ENCODE measurements around the gene SCN9A. TPM values are rescaled to one million over a fixed set of nuclear protein-coding genes. Genes with fewer than 3 reads are reported as not detected.

SCN9A gene
- total and polyA plus RNA-seq, 2 of the 4 experiments (the other 2 are of a cell fraction): 40.1 to 135 TPM

DNA sequence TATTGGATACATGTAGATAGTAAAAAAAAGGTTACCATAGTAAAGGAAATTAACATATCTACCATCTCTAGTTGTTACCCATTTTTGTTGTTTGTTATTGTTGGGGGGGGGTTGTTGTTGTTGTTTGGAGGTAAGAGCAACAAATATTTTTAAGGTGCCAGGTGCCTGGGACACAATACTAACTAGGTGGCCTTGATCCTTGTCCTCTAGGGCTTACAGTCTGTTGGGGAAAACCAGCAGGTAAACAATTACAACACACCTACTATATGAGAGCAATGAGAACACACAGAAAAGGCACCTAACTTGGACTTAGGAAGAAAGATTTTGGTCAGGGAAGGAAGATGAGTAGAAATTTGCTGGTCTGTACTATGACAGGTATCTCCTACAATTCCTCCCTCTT is 46.3 kb downstream of the SCN9A start:
- Histone ChIP-seq H3K4me3 (ENCODE audit: insufficient read depth, low read depth, low read length) (no peak overlapping the region), H3K14ac (replicated peaks; ENCODE audit: low read depth, low read length) (no peak overlapping the region), H3K27ac (ENCODE audit: insufficient read depth, low read length) (no peak overlapping the region), H3K56ac (ENCODE audit: extremely low read depth, insufficient read depth, low read length) (no peak overlapping the region), H2BK15ac (ENCODE audit: low read depth, low read length) (no peak overlapping the region), H3K23ac (ENCODE audit: low read depth, low read length) (no peak overlapping the region), H4K5ac (ENCODE audit: low read depth, low read length) (peak overlapping the region; percentile 66; the same call in 1 of the 2 replicates), H3K4me1 (ENCODE audit: control insufficient read depth, insufficient read depth, low read length) (peaks cover 3% of the 10 kb centered on the region; the same call in 1 of the 2 replicates), H3K9ac (ENCODE audit: low read depth, low read length) (no peak overlapping the region), H4K91ac (ENCODE audit: insufficient read depth, low read depth, low read length) (no peak overlapping the region), H2BK120ac (ENCODE audit: low read depth, low read length) (no peak overlapping the region), H2AK9ac (replicated peaks; ENCODE audit: low read depth, low read length, poor library complexity) (no peak overlapping the region), H4K20me1 (ENCODE audit: insufficient read depth, low read length) (no peaks in the 10 kb centered on the region), H3K36me3 (ENCODE audit: control insufficient read depth, insufficient read depth, low read length) (no peaks in the 10 kb centered on the region), H3K18ac (ENCODE audit: low read depth, low read length) (no peak overlapping the region), H3K4ac (ENCODE audit: low read depth, low read length) (no peak overlapping the region), H2BK20ac (ENCODE audit: low read depth, low read length) (no peak overlapping the region), H2AK5ac (ENCODE audit: low read depth, low read length) (no peak overlapping the region), H4K8ac (ENCODE audit: low read depth in 2 of 2, low read length in 2 of 2) (no peak overlapping the region), H3K27me3 (ENCODE audit: control insufficient read depth, insufficient read depth, low read length) (no peaks in the 10 kb centered on the region), H3K79me1 (ENCODE audit: low read depth in 1 of 2, low read length in 2 of 2) (peaks cover 11 to 16% of the 10 kb centered on the region in 2 experiments; a peak in 3 of 4 replicates), H3K9me1 (ENCODE audit: insufficient read depth, low read length) (no peaks in the 10 kb centered on the region), H3K9me3 (ENCODE audit: control insufficient read depth, insufficient read depth, low read length) (no peaks in the 10 kb centered on the region), H2BK5ac (ENCODE audit: low read depth, low read length, poor library complexity, severe bottlenecking) (no peak overlapping the region), H2AFZ (replicated peaks; ENCODE audit: low read length, poor library complexity) (no peak overlapping the region), H3K4me2 (ENCODE audit: low read depth, low read length) (no peak overlapping the region)
- no peak for DNase-seq
- TF ChIP-seq MXI1 (IDR thresholded peaks at IDR 0.05; ENCODE audit: borderline replicate concordance, low read depth, low read length) (no peak), POLR2A (IDR thresholded peaks at IDR 0.05; ENCODE audit: low read depth, low read length) (no peak), SMC3 (IDR thresholded peaks at IDR 0.05; ENCODE audit: low read depth, low read length) (no peak), RFX5 (IDR thresholded peaks at IDR 0.05; ENCODE audit: low read depth, low read length) (no peak), MAFK (IDR thresholded peaks at IDR 0.05; ENCODE audit: low read depth, low read length) (no peak), RAD21 (IDR thresholded peaks at IDR 0.05; ENCODE audit: low read length) (no peak), MAZ (IDR thresholded peaks at IDR 0.05; ENCODE audit: borderline replicate concordance, low read depth, low read length) (no peak), NFE2L2 (IDR thresholded peaks at IDR 0.05; ENCODE audit: low read depth, low read length) (no peak), CHD1 (IDR thresholded peaks at IDR 0.05; ENCODE audit: low read depth, low read length) (no peak)
- TF ChIP-seq, protein P1, sequence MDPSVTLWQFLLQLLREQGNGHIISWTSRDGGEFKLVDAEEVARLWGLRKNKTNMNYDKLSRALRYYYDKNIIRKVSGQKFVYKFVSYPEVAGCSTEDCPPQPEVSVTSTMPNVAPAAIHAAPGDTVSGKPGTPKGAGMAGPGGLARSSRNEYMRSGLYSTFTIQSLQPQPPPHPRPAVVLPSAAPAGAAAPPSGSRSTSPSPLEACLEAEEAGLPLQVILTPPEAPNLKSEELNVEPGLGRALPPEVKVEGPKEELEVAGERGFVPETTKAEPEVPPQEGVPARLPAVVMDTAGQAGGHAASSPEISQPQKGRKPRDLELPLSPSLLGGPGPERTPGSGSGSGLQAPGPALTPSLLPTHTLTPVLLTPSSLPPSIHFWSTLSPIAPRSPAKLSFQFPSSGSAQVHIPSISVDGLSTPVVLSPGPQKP (IDR thresholded peaks at IDR 0.05; ENCODE audit: borderline replicate concordance, low read depth, low read length): no peak
- TF ChIP-seq, protein P2, sequence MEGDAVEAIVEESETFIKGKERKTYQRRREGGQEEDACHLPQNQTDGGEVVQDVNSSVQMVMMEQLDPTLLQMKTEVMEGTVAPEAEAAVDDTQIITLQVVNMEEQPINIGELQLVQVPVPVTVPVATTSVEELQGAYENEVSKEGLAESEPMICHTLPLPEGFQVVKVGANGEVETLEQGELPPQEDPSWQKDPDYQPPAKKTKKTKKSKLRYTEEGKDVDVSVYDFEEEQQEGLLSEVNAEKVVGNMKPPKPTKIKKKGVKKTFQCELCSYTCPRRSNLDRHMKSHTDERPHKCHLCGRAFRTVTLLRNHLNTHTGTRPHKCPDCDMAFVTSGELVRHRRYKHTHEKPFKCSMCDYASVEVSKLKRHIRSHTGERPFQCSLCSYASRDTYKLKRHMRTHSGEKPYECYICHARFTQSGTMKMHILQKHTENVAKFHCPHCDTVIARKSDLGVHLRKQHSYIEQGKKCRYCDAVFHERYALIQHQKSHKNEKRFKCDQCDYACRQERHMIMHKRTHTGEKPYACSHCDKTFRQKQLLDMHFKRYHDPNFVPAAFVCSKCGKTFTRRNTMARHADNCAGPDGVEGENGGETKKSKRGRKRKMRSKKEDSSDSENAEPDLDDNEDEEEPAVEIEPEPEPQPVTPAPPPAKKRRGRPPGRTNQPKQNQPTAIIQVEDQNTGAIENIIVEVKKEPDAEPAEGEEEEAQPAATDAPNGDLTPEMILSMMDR (conservative IDR thresholded peaks at IDR 0.05; ENCODE audit: low read depth, low read length): no peak
- TF ChIP-seq, protein P3, sequence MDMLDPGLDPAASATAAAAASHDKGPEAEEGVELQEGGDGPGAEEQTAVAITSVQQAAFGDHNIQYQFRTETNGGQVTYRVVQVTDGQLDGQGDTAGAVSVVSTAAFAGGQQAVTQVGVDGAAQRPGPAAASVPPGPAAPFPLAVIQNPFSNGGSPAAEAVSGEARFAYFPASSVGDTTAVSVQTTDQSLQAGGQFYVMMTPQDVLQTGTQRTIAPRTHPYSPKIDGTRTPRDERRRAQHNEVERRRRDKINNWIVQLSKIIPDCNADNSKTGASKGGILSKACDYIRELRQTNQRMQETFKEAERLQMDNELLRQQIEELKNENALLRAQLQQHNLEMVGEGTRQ (IDR thresholded peaks at IDR 0.05; ENCODE audit: low read depth, low read length): no peak
- dilution Hi-C loops (cut with HindIII; ENCODE audit: low sequenced_read_pairs, unreplicated experiment): no loop called here
- in situ Hi-C loops (cut with MboI; ENCODE audit: low sequenced_read_pairs): no loop called here
- intact Hi-C loops (cut with micrococcal nuclease): no loop called here
- no TSS peak for BruUV-seq (replicated peaks)
- CTCF ChIA-PET: no interaction called here
- POLR2A ChIA-PET (ENCODE audit: unreplicated experiment): no interaction called here
- no peak for ATAC-seq (ENCODE audit: low read depth)
